IMR-90 (cell line): ENCODE results near the gene DUS1L. TPM values are rescaled to one million over a fixed set of nuclear protein-coding genes. Genes with fewer than 3 reads are reported as not detected.

Experiments
- ATAC-seq: fragments of 200-7000 bp; cut with Tn5 transposase; 2 replicates; pipeline ENCODE4 v1.9.1; 2020; ENCODE audit warnings: low read depth, mild to moderate bottlenecking, moderate library complexity
- BruUV-seq: library from RNA; stranded (reverse); fragments of 400-500 nt; replicated peaks from 2 replicates; lab custom pipeline; 2021; lab: Mats Ljungman, UMichigan
- CTCF ChIA-PET: fragments of 300-600 bp; formaldehyde crosslinking; extraction: SDS; loops from one replicate; lab custom pipeline; 2021; ENCODE audit warnings: antibody characterized with exemption; lab: Yijun Ruan, JAX
- POLR2A ChIA-PET: fragments of 300-600 bp; sonication (Branson Sonifier 250); formaldehyde crosslinking; loops from one replicate; lab custom pipeline; 2022; ENCODE audit warnings: antibody characterized with exemption; ENCODE audit not compliant: unreplicated experiment; lab: Charles Lee
- DNase-seq: peaks from one replicate; pipeline ENCODE4 v3.0.0; 2013
- H2AFZ ChIP-seq: replicated peaks from 2 replicates; pipeline ENCODE3; 2013; ENCODE audit warnings: low read length, mild to moderate bottlenecking; ENCODE audit not compliant: poor library complexity
- H2AK5ac ChIP-seq: 2 replicates; pipeline ENCODE4 v1.6.1; 2013; ENCODE audit warnings: low read depth, low read length, inconsistent platforms
- H2AK9ac ChIP-seq: replicated peaks from 2 replicates; pipeline ENCODE3; 2013; ENCODE audit warnings: mild to moderate bottlenecking, low read depth, low read length, moderate library complexity; ENCODE audit not compliant: poor library complexity
- H2BK120ac ChIP-seq: 2 replicates; pipeline ENCODE4 v1.6.1; 2013; ENCODE audit warnings: low read depth, low read length, inconsistent platforms
- H2BK15ac ChIP-seq: 3 replicates; pipeline ENCODE4 v1.6.1; 2013; ENCODE audit warnings: low read depth, low read length, inconsistent platforms
- H2BK20ac ChIP-seq: 2 replicates; pipeline ENCODE4 v1.6.1; 2013; ENCODE audit warnings: low read depth, mild to moderate bottlenecking, inconsistent platforms, low read length, moderate library complexity
- H2BK5ac ChIP-seq: 2 replicates; pipeline ENCODE4 v1.6.1; 2013; ENCODE audit warnings: mild to moderate bottlenecking, low read depth, low read length, inconsistent platforms; ENCODE audit not compliant: poor library complexity, severe bottlenecking
- H3K14ac ChIP-seq: replicated peaks from 2 replicates; pipeline ENCODE4 v1.6.1; 2013; ENCODE audit warnings: low read depth, low read length, inconsistent platforms
- H3K18ac ChIP-seq: 2 replicates; pipeline ENCODE4 v1.6.1; 2013; ENCODE audit warnings: low read depth, low read length, control low read depth
- H3K23ac ChIP-seq: 2 replicates; pipeline ENCODE4 v1.6.1; 2013; ENCODE audit warnings: low read depth, low read length, inconsistent platforms
- H3K27ac ChIP-seq: 2 replicates; pipeline ENCODE4 v1.5.1; 2013; ENCODE audit warnings: mild to moderate bottlenecking, control low read depth, low read length; ENCODE audit not compliant: insufficient read depth
- H3K27me3 ChIP-seq: 2 replicates; pipeline ENCODE4 v1.6.1; 2013; ENCODE audit warnings: low read length; ENCODE audit not compliant: control insufficient read depth, insufficient read depth
- H3K36me3 ChIP-seq: 2 replicates; pipeline ENCODE4 v1.6.1; 2013; ENCODE audit warnings: low read length, mixed read lengths; ENCODE audit not compliant: control insufficient read depth, insufficient read depth
- H3K4ac ChIP-seq: 2 replicates; pipeline ENCODE4 v1.6.1; 2013; ENCODE audit warnings: low read depth, low read length, inconsistent platforms
- H3K4me1 ChIP-seq: 2 replicates; pipeline ENCODE4 v1.6.1; 2013; ENCODE audit warnings: low read length, mixed read lengths; ENCODE audit not compliant: control insufficient read depth, insufficient read depth
- H3K4me2 ChIP-seq: 2 replicates; pipeline ENCODE4 v1.6.1; 2013; ENCODE audit warnings: low read depth, mild to moderate bottlenecking, control low read depth, low read length, moderate library complexity
- H3K4me3 ChIP-seq: 2 replicates; pipeline ENCODE4 v1.5.1; 2013; ENCODE audit warnings: low read depth, mild to moderate bottlenecking, control low read depth, low read length, moderate library complexity; ENCODE audit not compliant: insufficient read depth
- H3K56ac ChIP-seq: 2 replicates; pipeline ENCODE4 v1.6.1; 2013; ENCODE audit warnings: low read length, inconsistent platforms; ENCODE audit not compliant: insufficient read depth; ENCODE audit errors: extremely low read depth
- H3K79me1 ChIP-seq, 2 experiments: 2 replicates each; pipeline ENCODE4 v1.6.1; 2013; ENCODE audit warnings: low read length in 2 of 2, inconsistent platforms in 1 of 2, low read depth in 1 of 2
- H3K9ac ChIP-seq: 2 replicates; pipeline ENCODE4 v1.6.1; 2013; ENCODE audit warnings: low read depth, low read length, control low read depth
- H3K9me1 ChIP-seq: 2 replicates; pipeline ENCODE4 v1.6.1; 2013; ENCODE audit warnings: low read length, inconsistent platforms; ENCODE audit not compliant: insufficient read depth
- H3K9me3 ChIP-seq: 2 replicates; pipeline ENCODE4 v1.6.1; 2013; ENCODE audit warnings: low read length; ENCODE audit not compliant: control insufficient read depth, insufficient read depth
- H4K20me1 ChIP-seq: 2 replicates; pipeline ENCODE4 v1.6.1; 2013; ENCODE audit warnings: low read length, inconsistent platforms; ENCODE audit not compliant: insufficient read depth
- H4K5ac ChIP-seq: 2 replicates; pipeline ENCODE4 v1.6.1; 2013; ENCODE audit warnings: mild to moderate bottlenecking, low read depth, low read length, control low read depth
- H4K8ac ChIP-seq, 2 experiments: 2 replicates each; pipeline ENCODE4 v1.6.1; 2013; ENCODE audit warnings: low read depth in 2 of 2, low read length in 2 of 2, control low read depth in 1 of 2, inconsistent platforms in 1 of 2
- H4K91ac ChIP-seq: 2 replicates; pipeline ENCODE4 v1.6.1; 2013; ENCODE audit warnings: low read depth, low read length, inconsistent platforms; ENCODE audit not compliant: insufficient read depth
- CEBPB ChIP-seq: IDR thresholded peaks from 2 replicates; pipeline ENCODE4 v1.6.1; 2012; ENCODE audit warnings: low read depth, low read length, improper control_type of control experiment
- CHD1 ChIP-seq: IDR thresholded peaks from 2 replicates; pipeline ENCODE4 v1.6.1; 2012; ENCODE audit warnings: low read depth, low read length, improper control_type of control experiment
- CTCF ChIP-seq: conservative IDR thresholded peaks from 2 replicates; pipeline ENCODE4 v1.5.1; 2012; ENCODE audit warnings: mild to moderate bottlenecking, low read depth, low read length, improper control_type of control experiment
- MAFK ChIP-seq: IDR thresholded peaks from 2 replicates; pipeline ENCODE4 v1.6.1; 2012; ENCODE audit warnings: low read depth, low read length, improper control_type of control experiment
- MAZ ChIP-seq: IDR thresholded peaks from 2 replicates; pipeline ENCODE4 v1.6.1; 2012; ENCODE audit warnings: low read depth, mild to moderate bottlenecking, low read length, improper control_type of control experiment, moderate library complexity, borderline replicate concordance
- NFE2L2 ChIP-seq: fragments of 150-350 bp; IDR thresholded peaks from 2 replicates; pipeline ENCODE4 v1.6.1; 2016; ENCODE audit warnings: low read depth, mild to moderate bottlenecking, low read length
- POLR2A ChIP-seq: IDR thresholded peaks from 2 replicates; pipeline ENCODE4 v1.6.1; 2012; ENCODE audit warnings: mild to moderate bottlenecking, low read depth, low read length
- RFX5 ChIP-seq: IDR thresholded peaks from 2 replicates; pipeline ENCODE4 v1.8.0; 2012; ENCODE audit warnings: low read depth, mild to moderate bottlenecking, low read length, moderate library complexity
- SMC3 ChIP-seq: fragments of 150-350 bp; IDR thresholded peaks from 2 replicates; pipeline ENCODE4 v1.6.1; 2016; ENCODE audit warnings: low read depth, mild to moderate bottlenecking, antibody characterized with exemption, low read length, moderate library complexity
- USF2 ChIP-seq: fragments of 150-350 bp; IDR thresholded peaks from 2 replicates; pipeline ENCODE4 v1.6.1; 2017; ENCODE audit warnings: mild to moderate bottlenecking, antibody characterized with exemption, low read length, low read depth
- WGBS, 2 experiments: methylation state at CpG; one replicate each; pipeline versions ENCODE4 v1.1.5 to v1.1.7; 2013; ENCODE audit warnings: missing lambda C conversion rate in 2 of 2; ENCODE audit not compliant: insufficient read length in 1 of 2; ENCODE audit errors: extremely low coverage in 2 of 2; 5-methylcytosine and 5-hydroxymethylcytosine counted together
- dilution Hi-C: fragments of 300-500 bp; cut with HindIII; formaldehyde crosslinking; loops from one replicate; pipeline ENCODE4 v1.14.3; 2018; ENCODE audit warnings: low sequenced_read_pairs; ENCODE audit not compliant: unreplicated experiment
- in situ Hi-C: fragments of 300-500 bp; cut with MboI; formaldehyde crosslinking; loops from 3 replicates; pipeline ENCODE4 v1.14.3; 2019; ENCODE audit warnings: low sequenced_read_pairs, inconsistent platforms, mixed read lengths
- intact Hi-C: fragments of 100-400 bp; cut with micrococcal nuclease; formaldehyde crosslinking; loops from 2 replicates; pipeline ENCODE4 v1.10.0; 2022
- polyA plus RNA-seq, 3 experiments: library from polyadenylated mRNA; depleted of rRNA; stranded (reverse); fragments of >200 nt; gene quantifications; 2 replicates each; pipeline ENCODE4 v1.2.3, GENCODE V29; 2012; ENCODE audit warnings: low replicate concordance in 1 of 3
- total RNA-seq: library from RNA; depleted of rRNA; stranded (reverse); fragments of >200 nt; gene quantifications from 2 replicates; pipeline ENCODE4 v1.2.3, GENCODE V29; 2012
- TF ChIP-seq, protein P1 (sequence below): fragments of 150-350 bp; IDR thresholded peaks from 2 replicates; pipeline ENCODE4 v1.6.1; 2016; ENCODE audit warnings: low read depth, mild to moderate bottlenecking, low read length, moderate library complexity, borderline replicate concordance

DUS1L gene
- total and polyA plus RNA-seq, 2 of the 4 experiments (the other 2 are of a cell fraction): 29.0 to 76.9 TPM

DNA sequence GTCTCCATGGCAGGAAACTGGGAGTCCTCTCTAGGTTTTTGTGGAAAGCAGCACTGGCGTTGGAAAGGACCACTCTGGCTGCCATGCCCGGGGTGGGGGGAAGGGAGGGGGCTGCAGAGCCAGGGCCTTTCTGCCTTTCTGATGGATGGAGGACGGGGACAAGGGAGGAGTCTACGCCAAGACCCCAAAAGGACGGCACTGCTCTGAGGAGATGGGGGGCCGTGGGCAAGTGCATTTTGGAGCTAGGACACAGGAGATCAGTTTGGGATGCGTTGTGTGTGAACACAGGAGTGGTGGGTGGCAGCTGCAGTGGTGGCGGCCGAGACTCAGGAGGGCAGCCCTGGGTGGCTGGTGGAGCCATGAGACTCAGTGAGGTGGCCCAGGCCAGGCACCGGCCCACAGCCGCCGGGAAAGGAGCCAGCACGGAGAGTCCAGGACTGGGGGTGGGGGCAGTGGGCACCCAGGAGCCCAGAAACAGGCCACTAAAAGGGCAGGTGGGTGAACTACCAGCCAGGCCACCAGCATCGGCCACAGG is 45.0 kb downstream of the DUS1L start:
- H3K36me3 ChIP-seq: peaks cover 6% of the 10 kb centered on the region; the same call in 1 of the 2 replicates
- peak overlapping the region; percentile 97 for H2AK9ac ChIP-seq
- no peaks in the 10 kb centered on the region for H3K9me1 ChIP-seq
- peak overlapping the region; percentile 69; the same call in 1 of the 2 replicates for H2AK5ac ChIP-seq
- DNase-seq (no peak), ATAC-seq (no peak)
- no peak overlapping the region for H3K14ac ChIP-seq
- H4K20me1 ChIP-seq: peaks cover 24% of the 10 kb centered on the region
- H3K18ac ChIP-seq: no peak overlapping the region
- H3K9me3 ChIP-seq: no peaks in the 10 kb centered on the region
- TF ChIP-seq CEBPB (no peak), CHD1 (no peak), NFE2L2 (no peak), CTCF (no peak), MAFK (no peak), SMC3 (no peak), POLR2A (no peak), MAZ (no peak), USF2 (no peak), RFX5 (no peak)
- TF ChIP-seq, protein P1, sequence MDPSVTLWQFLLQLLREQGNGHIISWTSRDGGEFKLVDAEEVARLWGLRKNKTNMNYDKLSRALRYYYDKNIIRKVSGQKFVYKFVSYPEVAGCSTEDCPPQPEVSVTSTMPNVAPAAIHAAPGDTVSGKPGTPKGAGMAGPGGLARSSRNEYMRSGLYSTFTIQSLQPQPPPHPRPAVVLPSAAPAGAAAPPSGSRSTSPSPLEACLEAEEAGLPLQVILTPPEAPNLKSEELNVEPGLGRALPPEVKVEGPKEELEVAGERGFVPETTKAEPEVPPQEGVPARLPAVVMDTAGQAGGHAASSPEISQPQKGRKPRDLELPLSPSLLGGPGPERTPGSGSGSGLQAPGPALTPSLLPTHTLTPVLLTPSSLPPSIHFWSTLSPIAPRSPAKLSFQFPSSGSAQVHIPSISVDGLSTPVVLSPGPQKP: no peak
- peaks cover 12 to 46% of the 10 kb centered on the region in 2 experiments for H3K79me1 ChIP-seq
- H3K4me3 ChIP-seq: no peak overlapping the region
- no peak overlapping the region for H3K23ac ChIP-seq
- H3K27ac ChIP-seq: no peak overlapping the region
- ChIA-PET CTCF (interaction anchor here (0.9 to 3.6 kb wide), 6 partner anchors 16 to 71 kb away, joined by 3 to 17 read pairs (median 4); partner anchors contain the start of genes DCXR and NOTUM), POLR2A (no interaction called here)
- no peak overlapping the region for H2BK120ac ChIP-seq
- no TSS peak for BruUV-seq
- no peak overlapping the region for H4K8ac ChIP-seq
- no peak overlapping the region for H4K5ac ChIP-seq
- peak overlapping the region; percentile 26 for H2AFZ ChIP-seq
- intact Hi-C loops (loop anchor here (1.0 kb wide), 1 partner anchor 61 kb away; no protein-coding TSS in a partner anchor), dilution Hi-C loops (no loop called here), in situ Hi-C loops (no loop called here)
- no peak overlapping the region for H2BK20ac ChIP-seq
- no peak overlapping the region for H4K91ac ChIP-seq
- 89% methylated on average over 12 of the region's 14 CpGs; no CpG with 5 or more reads in 1 of the 2 experiments for WGBS, 2 experiments
- no peak overlapping the region for H3K4me2 ChIP-seq
- peaks cover 13% of the 10 kb centered on the region for H3K4me1 ChIP-seq
- H2BK15ac ChIP-seq: no peak overlapping the region
- H3K9ac ChIP-seq: no peak overlapping the region
- no peak overlapping the region for H2BK5ac ChIP-seq
- H3K27me3 ChIP-seq: no peaks in the 10 kb centered on the region
- H3K4ac ChIP-seq: no peak overlapping the region; the same call in 1 of the 2 replicates
- no peak overlapping the region for H3K56ac ChIP-seq
